Hepatocyte (in vitro differentiated cells): ENCODE measurements around the gene CEP128.

Experiments
- EZH2 ChIP-seq: fragments of 200-600 bp; sonication (generic); IDR thresholded peaks from 2 replicates; pipeline ENCODE4 v1.6.1; 2016; ENCODE audit warnings: antibody characterized with exemption, mild to moderate bottlenecking, borderline replicate concordance
- TF ChIP-seq, protein P1 (sequence below): fragments of 200-600 bp; sonication (generic); IDR thresholded peaks from 2 replicates; pipeline ENCODE4 v1.5.1; 2016; ENCODE audit warnings: antibody characterized with exemption, mild to moderate bottlenecking; ENCODE audit not compliant: poor library complexity

DNA sequence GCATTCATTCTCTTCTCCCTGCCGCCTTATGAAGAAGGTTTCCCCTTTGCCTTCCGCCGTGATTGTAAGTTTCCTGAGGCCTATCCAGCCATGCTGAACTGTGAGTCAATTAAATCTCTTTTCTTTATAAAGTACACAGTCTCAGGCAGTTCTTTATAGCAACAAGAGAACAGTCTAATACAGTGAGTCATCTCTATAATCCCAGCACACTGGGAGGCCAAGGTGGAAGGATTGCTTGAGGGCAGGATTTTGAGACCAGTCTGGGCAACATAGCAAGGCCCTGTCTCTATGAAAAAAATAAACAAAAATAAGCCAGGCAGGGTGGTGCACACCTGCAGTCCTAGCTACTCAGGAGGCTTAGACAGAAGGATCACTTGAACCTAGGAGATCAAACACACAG lies 259.9 kb downstream of the CEP128 start:
- TF ChIP-seq, protein P1, sequence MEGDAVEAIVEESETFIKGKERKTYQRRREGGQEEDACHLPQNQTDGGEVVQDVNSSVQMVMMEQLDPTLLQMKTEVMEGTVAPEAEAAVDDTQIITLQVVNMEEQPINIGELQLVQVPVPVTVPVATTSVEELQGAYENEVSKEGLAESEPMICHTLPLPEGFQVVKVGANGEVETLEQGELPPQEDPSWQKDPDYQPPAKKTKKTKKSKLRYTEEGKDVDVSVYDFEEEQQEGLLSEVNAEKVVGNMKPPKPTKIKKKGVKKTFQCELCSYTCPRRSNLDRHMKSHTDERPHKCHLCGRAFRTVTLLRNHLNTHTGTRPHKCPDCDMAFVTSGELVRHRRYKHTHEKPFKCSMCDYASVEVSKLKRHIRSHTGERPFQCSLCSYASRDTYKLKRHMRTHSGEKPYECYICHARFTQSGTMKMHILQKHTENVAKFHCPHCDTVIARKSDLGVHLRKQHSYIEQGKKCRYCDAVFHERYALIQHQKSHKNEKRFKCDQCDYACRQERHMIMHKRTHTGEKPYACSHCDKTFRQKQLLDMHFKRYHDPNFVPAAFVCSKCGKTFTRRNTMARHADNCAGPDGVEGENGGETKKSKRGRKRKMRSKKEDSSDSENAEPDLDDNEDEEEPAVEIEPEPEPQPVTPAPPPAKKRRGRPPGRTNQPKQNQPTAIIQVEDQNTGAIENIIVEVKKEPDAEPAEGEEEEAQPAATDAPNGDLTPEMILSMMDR: no peak
- TF ChIP-seq EZH2: no peak
